ENCODE data around the gene PARP6.

DNA sequence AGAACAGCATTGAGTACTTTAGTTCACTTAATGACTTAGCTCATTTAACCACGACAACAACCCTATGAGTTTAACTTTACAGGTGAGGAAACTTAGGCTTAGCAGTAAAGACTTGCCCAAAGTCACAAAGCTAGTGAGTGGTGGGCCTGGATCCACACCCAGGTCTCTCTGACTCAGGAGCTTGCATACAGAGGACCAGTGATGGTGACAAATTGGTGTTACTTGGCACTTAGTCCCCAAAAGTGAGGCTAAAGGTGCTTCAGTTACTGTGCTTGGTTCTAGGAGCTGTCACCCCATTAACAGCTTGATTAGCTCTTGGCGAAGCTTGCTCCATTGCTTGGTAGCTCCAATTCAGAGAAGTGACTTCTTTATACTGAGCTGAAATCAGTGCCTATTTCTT, 41.5 kb upstream of the PARP6 start:
- TF ChIP-seq, protein P1, sequence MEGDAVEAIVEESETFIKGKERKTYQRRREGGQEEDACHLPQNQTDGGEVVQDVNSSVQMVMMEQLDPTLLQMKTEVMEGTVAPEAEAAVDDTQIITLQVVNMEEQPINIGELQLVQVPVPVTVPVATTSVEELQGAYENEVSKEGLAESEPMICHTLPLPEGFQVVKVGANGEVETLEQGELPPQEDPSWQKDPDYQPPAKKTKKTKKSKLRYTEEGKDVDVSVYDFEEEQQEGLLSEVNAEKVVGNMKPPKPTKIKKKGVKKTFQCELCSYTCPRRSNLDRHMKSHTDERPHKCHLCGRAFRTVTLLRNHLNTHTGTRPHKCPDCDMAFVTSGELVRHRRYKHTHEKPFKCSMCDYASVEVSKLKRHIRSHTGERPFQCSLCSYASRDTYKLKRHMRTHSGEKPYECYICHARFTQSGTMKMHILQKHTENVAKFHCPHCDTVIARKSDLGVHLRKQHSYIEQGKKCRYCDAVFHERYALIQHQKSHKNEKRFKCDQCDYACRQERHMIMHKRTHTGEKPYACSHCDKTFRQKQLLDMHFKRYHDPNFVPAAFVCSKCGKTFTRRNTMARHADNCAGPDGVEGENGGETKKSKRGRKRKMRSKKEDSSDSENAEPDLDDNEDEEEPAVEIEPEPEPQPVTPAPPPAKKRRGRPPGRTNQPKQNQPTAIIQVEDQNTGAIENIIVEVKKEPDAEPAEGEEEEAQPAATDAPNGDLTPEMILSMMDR (IDR thresholded peaks at IDR 0.05; ENCODE audit: low read depth, low read length, poor library complexity, severe bottlenecking), result no peak
- no peak for TF ChIP-seq EZH2phosphoT487 (IDR thresholded peaks at IDR 0.05; ENCODE audit: borderline replicate concordance, low read length)
